ENCODE results near the gene SNX24.

The SNX24 gene, protein sequence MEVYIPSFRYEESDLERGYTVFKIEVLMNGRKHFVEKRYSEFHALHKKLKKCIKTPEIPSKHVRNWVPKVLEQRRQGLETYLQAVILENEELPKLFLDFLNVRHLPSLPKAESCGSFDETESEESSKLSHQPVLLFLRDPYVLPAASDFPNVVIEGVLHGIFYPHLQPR

DNA sequence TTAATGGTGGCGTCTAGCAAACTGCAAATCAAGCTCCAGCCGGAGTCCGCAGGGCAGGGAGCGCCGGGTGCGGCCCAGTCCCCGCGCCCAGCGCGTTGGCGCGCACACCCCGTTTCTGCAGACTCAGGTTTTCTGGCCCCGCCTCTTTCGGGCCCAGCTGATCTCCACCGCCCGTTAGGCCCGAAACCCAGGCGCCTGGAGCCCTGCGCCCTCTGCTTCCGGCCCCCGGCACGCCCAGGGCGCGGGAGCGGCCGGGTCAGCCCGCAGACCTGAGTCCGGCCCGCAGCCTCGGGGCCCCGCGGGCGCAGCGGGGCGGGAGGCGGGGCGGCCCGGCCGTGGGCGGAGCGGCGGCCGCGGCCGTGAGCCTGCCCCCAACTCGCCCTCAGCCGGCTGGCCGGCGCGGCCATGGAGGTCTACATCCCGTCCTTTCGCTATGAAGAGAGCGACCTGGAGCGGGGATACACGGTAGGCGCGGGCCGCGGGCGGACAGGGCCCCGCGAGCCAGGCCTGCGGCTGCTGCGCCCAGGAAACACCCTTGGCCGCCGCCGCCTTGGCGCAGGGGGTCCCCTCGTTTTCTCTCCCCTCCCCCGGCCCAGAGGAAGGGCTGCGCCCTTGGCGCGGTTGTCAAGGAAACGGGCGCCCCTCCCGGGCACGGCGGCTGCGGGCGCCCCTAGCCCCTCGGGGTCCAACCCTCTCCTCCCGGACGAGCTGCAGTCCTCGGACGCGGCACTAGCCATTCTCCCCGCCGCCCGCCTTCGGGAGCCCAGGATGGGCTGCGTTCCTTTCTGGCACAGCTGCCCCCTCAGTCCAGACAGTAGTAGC is at the start of gene SNX24:
TSS of gene SNX24 (plus strand) at position 385 of the 822 bp plus-strand sequence. CDS start at position 406, 21 bp downstream.
- DNase-seq (ENCODE audit: extremely low spot score) = peak; percentile 85
- no peak for TF ChIP-seq CTCF (IDR thresholded peaks at IDR 0.05; ENCODE audit: control extremely low read depth, extremely low read depth, low read depth, missing control alignments)
- POLR2A ChIA-PET = no interaction called here
- CTCF ChIA-PET = interaction anchor here (1.4 to 2.6 kb wide), 2 partner anchors 141 to 578 kb away, joined by 5 to 10 read pairs; partner anchors contain the start of gene CEP120

GRCh38 chr5:122805481-122805880 is 39.9 kb upstream of the SNX24 start:
- POLR2A ChIA-PET = no interaction called here
- no peak for DNase-seq (ENCODE audit: extremely low spot score)
- CTCF ChIA-PET = no interaction called here
- no peak for TF ChIP-seq CTCF (IDR thresholded peaks at IDR 0.05; ENCODE audit: control extremely low read depth, extremely low read depth, low read depth, missing control alignments)

DNA sequence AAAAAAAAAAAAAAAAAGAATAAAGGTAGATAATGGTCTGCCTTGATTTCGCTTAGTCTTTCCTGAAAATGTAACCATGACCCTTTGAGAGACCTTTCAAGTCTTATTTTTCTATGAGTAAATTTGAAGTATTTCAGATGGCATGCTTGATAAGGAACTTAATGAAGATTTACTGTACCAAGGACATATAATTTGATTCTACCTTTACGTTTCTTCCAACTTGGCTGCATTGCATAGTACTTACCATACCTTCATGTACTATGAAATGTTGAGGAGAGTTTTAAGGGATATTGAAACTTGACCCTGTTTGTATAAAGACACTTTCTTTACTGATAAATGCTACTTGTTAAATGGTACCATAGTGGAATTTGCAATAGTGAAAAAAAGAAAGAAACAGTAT is 35.0 kb upstream of the SNX24 start:
- no peak for TF ChIP-seq CTCF (IDR thresholded peaks at IDR 0.05; ENCODE audit: control extremely low read depth, extremely low read depth, low read depth, missing control alignments)
- POLR2A ChIA-PET = no interaction called here
- CTCF ChIA-PET = no interaction called here
- no peak for DNase-seq (ENCODE audit: extremely low spot score)

- no peak for DNase-seq (ENCODE audit: extremely low spot score)
- no peak for TF ChIP-seq CTCF (IDR thresholded peaks at IDR 0.05; ENCODE audit: control extremely low read depth, extremely low read depth, low read depth, missing control alignments)
- ChIA-PET CTCF (no interaction called here), POLR2A (no interaction called here)
Measured at GRCh38 chr5:122815218-122815767, 30.1 kb upstream of the SNX24 start.

- POLR2A ChIA-PET = no interaction called here
- CTCF ChIA-PET = interaction anchor here (0.6 kb wide), 1 partner anchor 113 kb away, joined by 3 read pairs; no protein-coding TSS in a partner anchor
- DNase-seq (ENCODE audit: extremely low spot score) = no peak
- no peak for TF ChIP-seq CTCF (IDR thresholded peaks at IDR 0.05; ENCODE audit: control extremely low read depth, extremely low read depth, low read depth, missing control alignments)
Measured at GRCh38 chr5:122816756-122817155, 28.7 kb upstream of the SNX24 start.

GRCh38 chr5:122831984-122832383 is 13.4 kb upstream of the SNX24 start:
- ChIA-PET CTCF (no interaction called here), POLR2A (no interaction called here)
- TF ChIP-seq CTCF (IDR thresholded peaks at IDR 0.05; ENCODE audit: control extremely low read depth, extremely low read depth, low read depth, missing control alignments) = no peak
- DNase-seq (ENCODE audit: extremely low spot score) = no peak
